HepG2 (cell line): ENCODE data around the gene NEU1. TPM values are rescaled to one million over a fixed set of nuclear protein-coding genes. Genes with fewer than 3 reads are reported as not detected.

ENCODE experiments used
- ARID2 ChIP-seq: sonication (generic); formaldehyde crosslinking; IDR thresholded peaks from 2 replicates; pipeline ENCODE4 v1.8.1; 2022; ENCODE audit warnings: mild to moderate bottlenecking, missing genetic modification reagents, borderline replicate concordance
- CC2D1A ChIP-seq: sonication (generic); formaldehyde crosslinking; IDR thresholded peaks from 2 replicates; pipeline ENCODE4 v1.8.1; 2023; ENCODE audit warnings: mild to moderate bottlenecking, missing genetic modification reagents
- EEA1 ChIP-seq: sonication (generic); formaldehyde crosslinking; IDR thresholded peaks from 2 replicates; pipeline ENCODE4 v1.5.1; 2020; ENCODE audit warnings: mild to moderate bottlenecking, missing genetic modification reagents, borderline replicate concordance
- MTA1 ChIP-seq: sonication (generic); formaldehyde crosslinking; IDR thresholded peaks from 2 replicates; pipeline ENCODE4 v1.4.0; 2020; ENCODE audit warnings: missing genetic modification reagents, mild to moderate bottlenecking, borderline replicate concordance
- MYC ChIP-seq: sonication (generic); formaldehyde crosslinking; IDR thresholded peaks from 2 replicates; pipeline ENCODE4 v1.9.0; 2021; ENCODE audit warnings: missing genetic modification reagents, borderline replicate concordance
- RELA ChIP-seq: sonication (generic); formaldehyde crosslinking; IDR thresholded peaks from 2 replicates; pipeline ENCODE4 v1.4.0; 2020; ENCODE audit warnings: missing genetic modification reagents
- ZFP82 ChIP-seq: sonication (generic); formaldehyde crosslinking; IDR thresholded peaks from 2 replicates; pipeline ENCODE4 v1.5.1; 2020; ENCODE audit warnings: mild to moderate bottlenecking, missing genetic modification reagents, borderline replicate concordance
- ZMYM4 ChIP-seq: sonication (generic); formaldehyde crosslinking; IDR thresholded peaks from 2 replicates; pipeline ENCODE4 v1.8.1; 2023; ENCODE audit warnings: mild to moderate bottlenecking, missing genetic modification reagents
- ZNF441 ChIP-seq: sonication (generic); formaldehyde crosslinking; IDR thresholded peaks from 2 replicates; pipeline ENCODE4 v1.7.0; 2021; ENCODE audit warnings: missing genetic modification reagents, borderline replicate concordance
- ZNF451 ChIP-seq: sonication (generic); formaldehyde crosslinking; IDR thresholded peaks from 2 replicates; pipeline ENCODE4 v1.5.0; 2020; ENCODE audit warnings: mild to moderate bottlenecking, missing genetic modification reagents
- ZNF564 ChIP-seq: sonication (generic); formaldehyde crosslinking; IDR thresholded peaks from 2 replicates; pipeline ENCODE4 v1.8.1; 2023; ENCODE audit warnings: mild to moderate bottlenecking, missing genetic modification reagents
- ZNF672 ChIP-seq: sonication (generic); formaldehyde crosslinking; IDR thresholded peaks from 2 replicates; pipeline ENCODE4 v1.8.1; 2022; ENCODE audit warnings: missing genetic modification reagents
- ZNF687 ChIP-seq: sonication (generic); formaldehyde crosslinking; IDR thresholded peaks from 2 replicates; pipeline ENCODE4 v1.5.1; 2020; ENCODE audit warnings: mild to moderate bottlenecking, missing genetic modification reagents, moderate library complexity
- ZNF740 ChIP-seq: sonication (generic); formaldehyde crosslinking; IDR thresholded peaks from 2 replicates; pipeline ENCODE4 v1.4.0; 2020; ENCODE audit warnings: missing genetic modification reagents
- ZNF773 ChIP-seq: sonication (generic); formaldehyde crosslinking; IDR thresholded peaks from 2 replicates; pipeline ENCODE4 v1.4.0; 2020; ENCODE audit warnings: missing genetic modification reagents, borderline replicate concordance
- ZNF776 ChIP-seq: sonication (generic); formaldehyde crosslinking; IDR thresholded peaks from 2 replicates; pipeline ENCODE4 v1.4.0; 2020; ENCODE audit warnings: mild to moderate bottlenecking, missing genetic modification reagents
- ZNF839 ChIP-seq: sonication (generic); formaldehyde crosslinking; IDR thresholded peaks from 2 replicates; pipeline ENCODE4 v1.4.0; 2020; ENCODE audit warnings: missing genetic modification reagents, mild to moderate bottlenecking, borderline replicate concordance
- polyA plus RNA-seq, 8 experiments: library from polyadenylated mRNA; depleted of rRNA in 3 of 8; stranded (reverse) in 7 of 8; unstranded in 1 of 8; fragments of >200 nt; fragmentation: Illumina TruSeq in 4 of 8; extraction: Trizol in 4 of 8; gene quantifications; 2 replicates each; pipeline versions ENCODE4 v1.2.1 to v1.2.3, GENCODE V29; 2011 to 2016; ENCODE audit warnings: low read depth in 4 of 8, missing spikeins in 1 of 8, mixed read lengths in 1 of 8; ENCODE audit not compliant: insufficient read depth in 1 of 8
- total RNA-seq, 5 experiments: library from RNA; depleted of rRNA; stranded (reverse); fragments of >200 nt; fragmentation: Illumina TruSeq; extraction: Trizol; gene quantifications; 2 replicates each; pipeline ENCODE4 v1.2.3, GENCODE V29; 2016; ENCODE audit warnings: low read depth in 1 of 5
- TF ChIP-seq, protein P1 (sequence below): sonication (generic); formaldehyde crosslinking; IDR thresholded peaks from 2 replicates; pipeline ENCODE4 v1.4.0; 2020; ENCODE audit warnings: missing genetic modification reagents
- TF ChIP-seq, protein P2 (sequence below): sonication (generic); formaldehyde crosslinking; IDR thresholded peaks from 2 replicates; pipeline ENCODE4 v1.4.0; 2020; ENCODE audit warnings: missing genetic modification reagents
- TF ChIP-seq, protein P3 (sequence below): sonication (generic); formaldehyde crosslinking; IDR thresholded peaks from 2 replicates; pipeline ENCODE4 v1.4.0; 2020; ENCODE audit warnings: missing genetic modification reagents

Gene NEU1
- total and polyA plus RNA-seq, 2 of the 13 experiments (the other 11 are each of a cell fraction or from before 2014, with no cell fraction given) = 215 to 297 TPM

DNA sequence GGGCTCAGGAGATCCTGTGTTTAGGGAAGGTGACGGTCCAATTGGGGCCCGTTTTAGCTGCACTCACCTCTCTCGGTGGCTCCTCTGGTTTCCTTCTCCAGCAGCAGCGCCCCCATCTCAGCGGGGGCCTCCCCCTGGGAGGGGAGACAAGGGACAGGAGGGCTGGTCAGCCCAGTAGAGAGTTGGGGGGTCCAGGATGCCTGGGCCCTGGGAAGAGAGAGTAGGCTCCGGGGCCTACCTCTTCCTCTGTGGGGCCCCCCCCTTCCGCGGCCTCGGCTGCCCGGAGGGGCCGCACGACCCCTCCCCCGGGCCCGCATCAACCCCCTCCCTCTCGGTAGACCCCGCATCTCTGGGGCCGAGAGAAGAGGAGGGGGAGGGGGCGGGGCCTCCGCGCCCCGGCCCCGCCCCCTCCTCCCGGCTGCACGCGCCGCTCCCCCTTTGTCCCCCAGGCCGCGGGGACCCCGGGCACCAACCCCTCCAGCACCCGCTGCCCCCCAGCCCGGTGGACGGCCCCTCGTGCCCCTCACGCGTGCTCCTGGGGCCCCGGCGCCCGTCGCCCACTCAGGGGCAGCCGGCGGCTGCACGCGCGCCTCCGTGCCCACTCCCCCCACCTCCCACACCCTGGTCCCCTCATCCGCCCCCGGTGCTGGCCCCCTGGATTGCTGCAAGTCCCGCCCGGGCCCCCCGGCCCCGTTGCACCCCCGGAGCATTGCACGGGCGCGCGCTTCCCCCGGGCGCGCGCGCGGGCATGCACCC, 34.4 kb upstream of the NEU1 start (continued):
- 0 out of 2 replicates have a peak, but pooled peaks have one; percentile 19 for TF ChIP-seq ZNF773 (CRISPR knock-in tag)
- no peak for TF ChIP-seq CC2D1A (CRISPR knock-in tag)
- TF ChIP-seq EEA1 (CRISPR knock-in tag) = peak; percentile 5; the same call in 1 of the 2 replicates
- peak; percentile 13; the same call in 1 of the 2 replicates for TF ChIP-seq ZNF839 (CRISPR knock-in tag)
- TF ChIP-seq ZFP82 (CRISPR knock-in tag) = peak; percentile 75; the same call in 1 of the 2 replicates
- TF ChIP-seq, protein P1, sequence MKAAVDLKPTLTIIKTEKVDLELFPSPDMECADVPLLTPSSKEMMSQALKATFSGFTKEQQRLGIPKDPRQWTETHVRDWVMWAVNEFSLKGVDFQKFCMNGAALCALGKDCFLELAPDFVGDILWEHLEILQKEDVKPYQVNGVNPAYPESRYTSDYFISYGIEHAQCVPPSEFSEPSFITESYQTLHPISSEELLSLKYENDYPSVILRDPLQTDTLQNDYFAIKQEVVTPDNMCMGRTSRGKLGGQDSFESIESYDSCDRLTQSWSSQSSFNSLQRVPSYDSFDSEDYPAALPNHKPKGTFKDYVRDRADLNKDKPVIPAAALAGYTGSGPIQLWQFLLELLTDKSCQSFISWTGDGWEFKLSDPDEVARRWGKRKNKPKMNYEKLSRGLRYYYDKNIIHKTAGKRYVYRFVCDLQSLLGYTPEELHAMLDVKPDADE (CRISPR knock-in tag) = 0 out of 2 replicates have a peak, but pooled peaks have one; percentile 29
- TF ChIP-seq ZNF564 = 0 out of 2 replicates have a peak, but pooled peaks have one; percentile 10
- 0 out of 2 replicates have a peak, but pooled peaks have one; percentile 61 for TF ChIP-seq ZNF776 (CRISPR knock-in tag)
- TF ChIP-seq MYC (CRISPR knock-in tag) = 0 out of 2 replicates have a peak, but pooled peaks have one; percentile 28
- no peak for TF ChIP-seq ZNF672 (CRISPR knock-in tag)
- TF ChIP-seq, protein P2, sequence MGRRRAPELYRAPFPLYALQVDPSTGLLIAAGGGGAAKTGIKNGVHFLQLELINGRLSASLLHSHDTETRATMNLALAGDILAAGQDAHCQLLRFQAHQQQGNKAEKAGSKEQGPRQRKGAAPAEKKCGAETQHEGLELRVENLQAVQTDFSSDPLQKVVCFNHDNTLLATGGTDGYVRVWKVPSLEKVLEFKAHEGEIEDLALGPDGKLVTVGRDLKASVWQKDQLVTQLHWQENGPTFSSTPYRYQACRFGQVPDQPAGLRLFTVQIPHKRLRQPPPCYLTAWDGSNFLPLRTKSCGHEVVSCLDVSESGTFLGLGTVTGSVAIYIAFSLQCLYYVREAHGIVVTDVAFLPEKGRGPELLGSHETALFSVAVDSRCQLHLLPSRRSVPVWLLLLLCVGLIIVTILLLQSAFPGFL (CRISPR knock-in tag) = no peak
- TF ChIP-seq ZNF687 = peak; percentile 45
- peak; percentile 7; the same call in 1 of the 2 replicates for TF ChIP-seq ZMYM4 (CRISPR knock-in tag)
- TF ChIP-seq, protein P3, sequence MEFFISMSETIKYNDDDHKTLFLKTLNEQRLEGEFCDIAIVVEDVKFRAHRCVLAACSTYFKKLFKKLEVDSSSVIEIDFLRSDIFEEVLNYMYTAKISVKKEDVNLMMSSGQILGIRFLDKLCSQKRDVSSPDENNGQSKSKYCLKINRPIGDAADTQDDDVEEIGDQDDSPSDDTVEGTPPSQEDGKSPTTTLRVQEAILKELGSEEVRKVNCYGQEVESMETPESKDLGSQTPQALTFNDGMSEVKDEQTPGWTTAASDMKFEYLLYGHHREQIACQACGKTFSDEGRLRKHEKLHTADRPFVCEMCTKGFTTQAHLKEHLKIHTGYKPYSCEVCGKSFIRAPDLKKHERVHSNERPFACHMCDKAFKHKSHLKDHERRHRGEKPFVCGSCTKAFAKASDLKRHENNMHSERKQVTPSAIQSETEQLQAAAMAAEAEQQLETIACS = peak; percentile 79; the same call in 1 of the 2 replicates
- TF ChIP-seq MTA1 (CRISPR knock-in tag) = 0 out of 2 replicates have a peak, but pooled peaks have one; percentile 4
- TF ChIP-seq ARID2 (CRISPR knock-in tag) = 0 out of 2 replicates have a peak, but pooled peaks have one; percentile 41
- TF ChIP-seq RELA (CRISPR knock-in tag) = no peak
- 0 out of 2 replicates have a peak, but pooled peaks have one; percentile 5 for TF ChIP-seq ZNF441 (CRISPR knock-in tag)
- 0 out of 2 replicates have a peak, but pooled peaks have one; percentile 19 for TF ChIP-seq ZNF451 (CRISPR knock-in tag)
- peak; percentile 25; the same call in 1 of the 2 replicates for TF ChIP-seq ZNF740
